ENCODE data around the gene MAPKAP1. TPM values are rescaled to one million over a fixed set of nuclear protein-coding genes. Genes with fewer than 3 reads are reported as not detected.

The MAPKAP1 gene
- polyA plus RNA-seq, 4 donors, result 38.4 to 57.4 (median 43.6) TPM

GRCh38 chr9:125549891-125550885 is 156.8 kb downstream of the MAPKAP1 start:
- DNase-seq (peak in 1 of 2 donors; percentile 19), FAIRE-seq (no peak)
- 58 to 71% (median 69%) methylated on average over 9 of the region's 9 CpGs for whole genome bisulfite sequencing, 3 donors
- Histone ChIP-seq H3K27ac (ENCODE audit: low read depth in 1 of 3, low read length in 2 of 3) (no peak overlapping the region), H3K9me3 (ENCODE audit: control insufficient read depth in 2 of 2, insufficient read depth in 1 of 2, low read depth in 1 of 2, low read length in 1 of 2) (no peaks in the 10 kb centered on the region), H3K36me3 (ENCODE audit: control insufficient read depth in 3 of 3, insufficient read depth in 2 of 3, low read depth in 1 of 3, low read length in 3 of 3) (peaks cover under 1 to 20% (median 2%) of the 10 kb centered on the region in 3 donors), H3K4me3 (ENCODE audit: low read depth in 1 of 3, low read length in 3 of 3) (no peak overlapping the region), H3K4me1 (ENCODE audit: control insufficient read depth in 3 of 3, insufficient read depth in 2 of 3, low read depth in 1 of 3, low read length in 2 of 3) (peaks cover 0 to 2% (median 0%) of the 10 kb centered on the region in 3 donors), H3K27me3 (ENCODE audit: control insufficient read depth in 3 of 3, insufficient read depth in 3 of 3, low read length in 3 of 3) (no peaks in the 10 kb centered on the region)

- peaks cover 0 to 6% (median 0%) of the 10 kb centered on the region in 3 donors for H3K4me1 ChIP-seq (ENCODE audit: control insufficient read depth in 3 of 3, insufficient read depth in 2 of 3, low read depth in 1 of 3, low read length in 2 of 3)
- WGBS, 3 donors, result 68 to 83% (median 82%) methylated on average over 7 of the region's 7 CpGs
- no peak for FAIRE-seq
These were observed 157.5 kb downstream of the MAPKAP1 start for GRCh38 chr9:125549465-125549871.

GRCh38 chr9:125549039-125549438 is 158.0 kb downstream of the MAPKAP1 start:
- peaks cover 0 to 6% (median 0%) of the 10 kb centered on the region in 3 donors for H3K4me1 ChIP-seq (ENCODE audit: control insufficient read depth in 3 of 3, insufficient read depth in 2 of 3, low read depth in 1 of 3, low read length in 2 of 3)
- WGBS, 3 donors, result 75 to 94% (median 86%) methylated on average over 3 of the region's 3 CpGs
- DNase-seq, result no peak
- no peaks in the 10 kb centered on the region for H3K9me3 ChIP-seq (ENCODE audit: control insufficient read depth in 2 of 2, insufficient read depth in 1 of 2, low read depth in 1 of 2, low read length in 1 of 2)
- H3K27ac ChIP-seq (ENCODE audit: low read depth in 1 of 3, low read length in 2 of 3), result no peak overlapping the region
- H3K27me3 ChIP-seq (ENCODE audit: control insufficient read depth in 3 of 3, insufficient read depth in 3 of 3, low read length in 3 of 3), result no peaks in the 10 kb centered on the region
- no peak for FAIRE-seq
- H3K36me3 ChIP-seq (ENCODE audit: control insufficient read depth in 3 of 3, insufficient read depth in 2 of 3, low read depth in 1 of 3, low read length in 3 of 3), result peaks cover 0 to 20% (median 2%) of the 10 kb centered on the region in 3 donors
- no peak overlapping the region for H3K4me3 ChIP-seq (ENCODE audit: low read depth in 1 of 3, low read length in 3 of 3)

More at GRCh38 chr9:125549465-125549871, 157.5 kb downstream of the MAPKAP1 start:
- H3K4me3 ChIP-seq (ENCODE audit: low read depth in 1 of 3, low read length in 3 of 3), result no peak overlapping the region
- no peak for DNase-seq
- peak overlapping the region in 1 of 3 donors; percentile 5 for H3K27ac ChIP-seq (ENCODE audit: low read depth in 1 of 3, low read length in 2 of 3)
- H3K36me3 ChIP-seq (ENCODE audit: control insufficient read depth in 3 of 3, insufficient read depth in 2 of 3, low read depth in 1 of 3, low read length in 3 of 3), result peaks cover 0 to 20% (median 2%) of the 10 kb centered on the region in 3 donors
- H3K9me3 ChIP-seq (ENCODE audit: control insufficient read depth in 2 of 2, insufficient read depth in 1 of 2, low read depth in 1 of 2, low read length in 1 of 2), result no peaks in the 10 kb centered on the region
- H3K27me3 ChIP-seq (ENCODE audit: control insufficient read depth in 3 of 3, insufficient read depth in 3 of 3, low read length in 3 of 3), result no peaks in the 10 kb centered on the region

GRCh38 chr9:125548141-125548540 is 158.9 kb downstream of the MAPKAP1 start:
- FAIRE-seq, result no peak
- Histone ChIP-seq H3K27me3 (ENCODE audit: control insufficient read depth in 3 of 3, insufficient read depth in 3 of 3, low read length in 3 of 3) (no peaks in the 10 kb centered on the region), H3K9me3 (ENCODE audit: control insufficient read depth in 2 of 2, insufficient read depth in 1 of 2, low read depth in 1 of 2, low read length in 1 of 2) (no peaks in the 10 kb centered on the region), H3K4me1 (ENCODE audit: control insufficient read depth in 3 of 3, insufficient read depth in 2 of 3, low read depth in 1 of 3, low read length in 2 of 3) (peaks cover 0 to 6% (median 0%) of the 10 kb centered on the region in 3 donors), H3K36me3 (ENCODE audit: control insufficient read depth in 3 of 3, insufficient read depth in 2 of 3, low read depth in 1 of 3, low read length in 3 of 3) (peaks cover 0 to 18% (median 2%) of the 10 kb centered on the region in 3 donors), H3K27ac (ENCODE audit: low read depth in 1 of 3, low read length in 2 of 3) (peak overlapping the region in 1 of 3 donors; percentile 30), H3K4me3 (ENCODE audit: low read depth in 1 of 3, low read length in 3 of 3) (no peak overlapping the region)
- DNase-seq, result no peak
- WGBS, 3 donors, result 56 to 79% (median 66%) methylated on average over 5 of the region's 5 CpGs

- Histone ChIP-seq H3K9me3 (ENCODE audit: control insufficient read depth in 2 of 2, insufficient read depth in 1 of 2, low read depth in 1 of 2, low read length in 1 of 2) (no peaks in the 10 kb centered on the region), H3K36me3 (ENCODE audit: control insufficient read depth in 3 of 3, insufficient read depth in 2 of 3, low read depth in 1 of 3, low read length in 3 of 3) (peaks cover 2 to 16% (median 3%) of the 10 kb centered on the region in 3 donors), H3K4me3 (ENCODE audit: low read depth in 1 of 3, low read length in 3 of 3) (no peak overlapping the region), H3K27me3 (ENCODE audit: control insufficient read depth in 3 of 3, insufficient read depth in 3 of 3, low read length in 3 of 3) (no peaks in the 10 kb centered on the region), H3K27ac (ENCODE audit: low read depth in 1 of 3, low read length in 2 of 3) (no peak overlapping the region), H3K4me1 (ENCODE audit: control insufficient read depth in 3 of 3, insufficient read depth in 2 of 3, low read depth in 1 of 3, low read length in 2 of 3) (peaks cover 0 to 6% (median 0%) of the 10 kb centered on the region in 3 donors)
- 90 to 93% (median 92%) methylated on average over 7 of the region's 7 CpGs for WGBS, 3 donors
- no peak for FAIRE-seq
- no peak for DNase-seq
These were observed 159.6 kb downstream of the MAPKAP1 start for GRCh38 chr9:125547368-125547767.

- Histone ChIP-seq H3K9me3 (ENCODE audit: control insufficient read depth in 2 of 2, insufficient read depth in 1 of 2, low read depth in 1 of 2, low read length in 1 of 2) (no peaks in the 10 kb centered on the region), H3K27me3 (ENCODE audit: control insufficient read depth in 3 of 3, insufficient read depth in 3 of 3, low read length in 3 of 3) (no peaks in the 10 kb centered on the region), H3K36me3 (ENCODE audit: control insufficient read depth in 3 of 3, insufficient read depth in 2 of 3, low read depth in 1 of 3, low read length in 3 of 3) (peaks cover 2 to 16% (median 3%) of the 10 kb centered on the region in 3 donors), H3K4me3 (ENCODE audit: low read depth in 1 of 3, low read length in 3 of 3) (no peak overlapping the region), H3K4me1 (ENCODE audit: control insufficient read depth in 3 of 3, insufficient read depth in 2 of 3, low read depth in 1 of 3, low read length in 2 of 3) (peaks cover 0 to 6% (median 0%) of the 10 kb centered on the region in 3 donors), H3K27ac (ENCODE audit: low read depth in 1 of 3, low read length in 2 of 3) (peak overlapping the region in 1 of 3 donors; percentile 33)
- FAIRE-seq, result no peak
- WGBS, 3 donors, result 92 to 94% (median 94%) methylated on average over 13 of the region's 13 CpGs
- DNase-seq, result no peak
These were observed 161.2 kb downstream of the MAPKAP1 start for GRCh38 chr9:125545845-125546244.

- Histone ChIP-seq H3K9me3 (ENCODE audit: control insufficient read depth in 2 of 2, insufficient read depth in 1 of 2, low read depth in 1 of 2, low read length in 1 of 2) (no peaks in the 10 kb centered on the region), H3K27ac (ENCODE audit: low read depth in 1 of 3, low read length in 2 of 3) (peak overlapping the region in 2 of 3 donors; percentile 33 to 55), H3K27me3 (ENCODE audit: control insufficient read depth in 3 of 3, insufficient read depth in 3 of 3, low read length in 3 of 3) (no peaks in the 10 kb centered on the region), H3K4me3 (ENCODE audit: low read depth in 1 of 3, low read length in 3 of 3) (no peak overlapping the region), H3K36me3 (ENCODE audit: control insufficient read depth in 3 of 3, insufficient read depth in 2 of 3, low read depth in 1 of 3, low read length in 3 of 3) (peaks cover 2 to 16% (median 3%) of the 10 kb centered on the region in 3 donors), H3K4me1 (ENCODE audit: control insufficient read depth in 3 of 3, insufficient read depth in 2 of 3, low read depth in 1 of 3, low read length in 2 of 3) (peaks cover 0 to 6% (median 0%) of the 10 kb centered on the region in 3 donors)
- 71 to 86% (median 79%) methylated on average over 13 of the region's 13 CpGs for WGBS, 3 donors
- DNase-seq (no peak), FAIRE-seq (no peak)
These were observed 161.9 kb downstream of the MAPKAP1 start for GRCh38 chr9:125544988-125545651.

GRCh38 chr9:125544484-125544883 is 162.5 kb downstream of the MAPKAP1 start:
- Histone ChIP-seq H3K27me3 (ENCODE audit: control insufficient read depth in 3 of 3, insufficient read depth in 3 of 3, low read length in 3 of 3) (no peaks in the 10 kb centered on the region), H3K36me3 (ENCODE audit: control insufficient read depth in 3 of 3, insufficient read depth in 2 of 3, low read depth in 1 of 3, low read length in 3 of 3) (peaks cover 2 to 16% (median 3%) of the 10 kb centered on the region in 3 donors), H3K4me3 (ENCODE audit: low read depth in 1 of 3, low read length in 3 of 3) (no peak overlapping the region), H3K27ac (ENCODE audit: low read depth in 1 of 3, low read length in 2 of 3) (peak overlapping the region in 1 of 3 donors; percentile 55), H3K9me3 (ENCODE audit: control insufficient read depth in 2 of 2, insufficient read depth in 1 of 2, low read depth in 1 of 2, low read length in 1 of 2) (no peaks in the 10 kb centered on the region), H3K4me1 (ENCODE audit: control insufficient read depth in 3 of 3, insufficient read depth in 2 of 3, low read depth in 1 of 3, low read length in 2 of 3) (peaks cover 0 to 6% (median 0%) of the 10 kb centered on the region in 3 donors)
- DNase-seq (no peak), FAIRE-seq (no peak)
- WGBS, 3 donors, result 86 to 95% (median 92%) methylated on average over 4 of the region's 4 CpGs

All from small intestine (tissue), 7 donors.